Stimulated activated CD4-positive, alpha-beta T cell treated with anti-CD3 and anti-CD28 coated beads, Interleukin-15, amount 100 ng/mL, for 1 hour (primary cell): ENCODE data around the gene PRKCE.
"Not testable (repeated sequence)": the region's sequence is repeated elsewhere in the genome, so short reads cannot be mapped to it uniquely, and the experiment has no call there.

ENCODE experiments used
- DNase-seq, 2 donors: peaks; one replicate each; pipeline ENCODE4 v3.0.0-alpha.2; 2020; ENCODE audit warnings: low read depth in 1 of 2, low spot score in 1 of 2

PRKCE gene

DNA sequence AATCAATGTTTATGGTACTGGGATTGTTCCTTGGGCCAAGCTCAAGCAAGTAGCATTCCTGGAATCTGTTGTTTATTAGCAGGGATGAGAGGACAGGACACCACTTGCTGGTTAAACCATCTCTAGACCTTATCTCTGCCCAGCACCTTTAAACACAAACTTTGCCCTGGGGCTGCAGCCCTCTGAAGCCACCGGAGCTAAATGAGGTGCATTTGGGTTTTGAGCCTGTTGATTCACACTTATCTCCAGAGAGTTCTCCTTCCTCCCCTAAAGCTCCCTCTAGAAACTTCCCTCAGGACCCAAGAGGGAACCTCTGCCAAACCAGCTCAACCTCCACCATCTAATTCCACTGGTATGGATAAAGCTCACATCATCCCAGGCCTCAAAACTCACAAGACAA is 551.0 kb downstream of the PRKCE start:
- no peak for DNase-seq

DNA sequence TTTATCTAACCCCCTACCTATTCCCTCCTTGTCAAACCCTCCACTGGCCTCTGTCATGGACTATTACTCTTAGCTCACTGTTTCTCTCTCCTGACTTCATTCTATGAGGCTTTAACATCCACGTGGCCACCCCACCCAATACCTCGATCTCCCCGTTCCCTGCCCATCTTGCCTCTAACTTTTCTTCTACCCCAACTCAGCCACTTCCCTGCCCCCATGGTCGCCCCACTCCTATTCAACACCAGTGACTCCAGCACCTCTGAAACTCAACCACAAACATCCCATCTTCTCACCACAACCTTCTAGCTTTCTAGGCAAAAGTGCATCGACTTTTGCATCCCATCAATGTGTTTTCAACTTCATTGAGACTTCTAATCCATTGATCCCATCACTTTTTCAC is 551.5 kb downstream of the PRKCE start:
- DNase-seq: no peak

DNA sequence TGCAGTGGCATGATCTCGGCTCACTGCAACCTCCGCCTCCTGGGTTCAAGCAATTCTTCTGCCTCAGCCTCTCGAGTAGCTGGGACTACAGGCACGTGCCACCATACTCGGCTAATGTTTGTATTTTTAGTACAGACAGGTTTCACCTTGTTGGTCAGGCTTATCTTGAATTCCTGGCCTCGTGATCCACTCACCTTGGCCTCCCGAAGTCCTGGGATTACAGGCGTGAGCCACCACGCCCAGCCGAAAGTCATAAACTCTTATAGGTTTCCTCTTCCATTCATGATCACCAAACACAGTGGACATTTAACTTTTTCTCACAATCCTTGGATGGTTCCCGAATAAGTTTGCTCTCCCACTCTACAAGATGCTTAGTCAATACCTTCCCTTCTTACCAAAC is 552.2 kb downstream of the PRKCE start:
- DNase-seq: not testable (repeated sequence)

DNA sequence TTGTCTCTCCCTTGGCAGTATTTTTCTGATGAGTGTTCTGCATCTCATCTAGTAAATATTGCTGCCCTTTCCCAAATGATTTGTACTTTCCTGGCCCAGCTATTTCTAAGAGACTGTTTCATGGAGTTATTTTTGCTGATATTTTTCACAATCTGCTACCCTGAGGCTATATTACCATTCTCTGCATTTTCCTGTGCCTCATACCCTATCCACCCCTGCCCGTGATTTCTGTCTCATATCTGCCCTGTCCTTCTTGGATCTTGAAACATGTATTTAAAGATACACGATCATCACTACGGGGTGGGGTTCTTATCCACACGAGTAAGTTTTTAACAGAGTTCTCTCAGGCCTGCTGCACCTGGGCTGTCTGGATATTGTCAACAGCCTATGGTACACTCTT is 556.1 kb downstream of the PRKCE start:
- no peak for DNase-seq

DNA sequence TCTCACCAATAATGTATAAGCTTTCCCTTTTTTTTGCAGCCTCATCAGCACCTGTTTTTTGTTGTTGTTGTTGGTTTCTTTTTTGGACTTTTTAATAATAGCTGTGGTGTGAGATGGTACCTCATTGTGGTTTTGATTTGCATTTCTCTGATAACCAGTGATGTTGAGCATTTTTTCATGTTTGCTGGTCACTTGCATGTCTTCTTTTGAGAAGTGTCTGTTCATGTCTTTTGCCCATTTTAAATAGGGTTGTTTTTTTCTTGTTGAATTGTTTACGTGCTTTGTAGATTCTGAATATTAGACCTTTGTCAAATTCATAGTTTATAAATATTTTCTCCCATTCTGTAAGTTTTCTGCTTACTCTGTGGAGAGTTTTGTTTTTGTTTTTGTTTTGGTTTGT is 557.3 kb downstream of the PRKCE start:
- no peak for DNase-seq

DNA sequence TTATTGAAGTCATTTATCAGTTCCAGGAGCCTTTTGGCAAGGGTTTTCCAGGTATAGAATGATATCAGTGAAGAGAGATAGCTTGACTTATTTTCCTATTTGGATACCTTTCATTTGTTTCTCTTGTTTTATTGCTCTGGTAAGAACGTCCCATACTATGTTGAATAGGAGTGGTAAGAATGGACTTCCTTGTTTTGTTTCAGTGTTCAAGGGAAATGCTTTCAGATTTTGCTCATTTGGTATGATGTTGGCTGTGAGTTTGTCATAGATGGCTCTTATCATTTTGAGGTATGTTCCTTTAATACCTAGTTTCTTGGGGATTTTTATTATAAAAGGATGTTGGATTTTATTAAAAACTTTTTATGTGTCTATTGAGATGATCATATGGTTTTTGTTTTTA is 558.6 kb downstream of the PRKCE start:
- no peak for DNase-seq

DNA sequence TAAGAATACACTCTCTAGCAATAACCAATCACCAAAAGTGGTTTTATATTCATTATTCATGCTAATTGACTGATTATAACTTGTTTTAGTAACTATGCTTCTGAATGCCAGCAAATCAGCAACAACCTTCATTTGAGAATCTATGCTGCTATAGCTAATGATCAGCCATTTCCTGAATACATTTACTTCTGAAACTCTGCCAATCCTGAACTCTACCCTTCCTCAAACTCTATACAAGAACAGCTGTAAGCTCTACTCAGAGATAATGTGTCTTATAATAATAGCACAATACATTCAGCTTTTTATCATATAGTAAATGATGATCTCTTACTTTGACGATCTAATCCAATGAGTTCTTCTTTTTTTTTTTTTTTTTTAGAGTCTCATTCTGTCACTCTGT is 560.0 kb downstream of the PRKCE start:
- no peak for DNase-seq

DNA sequence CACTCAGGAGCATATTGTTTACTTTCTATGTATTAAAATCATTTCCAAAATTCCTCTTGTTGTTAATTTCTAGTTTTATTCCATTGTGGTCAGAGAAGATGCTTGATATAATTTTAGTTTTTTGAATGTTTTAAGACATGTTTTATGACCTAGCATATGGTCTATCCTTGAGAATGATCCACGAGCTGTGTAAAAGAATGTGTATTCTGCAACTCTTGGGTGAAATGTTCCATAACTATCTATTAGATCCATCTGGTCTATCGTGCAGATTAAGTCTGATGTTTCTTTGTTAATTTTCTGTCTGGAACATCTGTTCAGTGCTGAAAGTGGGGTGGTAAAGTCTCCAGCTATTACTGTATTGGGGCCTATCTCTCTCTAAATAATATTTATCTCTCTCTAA is 562.4 kb downstream of the PRKCE start:
- no peak for DNase-seq

DNA sequence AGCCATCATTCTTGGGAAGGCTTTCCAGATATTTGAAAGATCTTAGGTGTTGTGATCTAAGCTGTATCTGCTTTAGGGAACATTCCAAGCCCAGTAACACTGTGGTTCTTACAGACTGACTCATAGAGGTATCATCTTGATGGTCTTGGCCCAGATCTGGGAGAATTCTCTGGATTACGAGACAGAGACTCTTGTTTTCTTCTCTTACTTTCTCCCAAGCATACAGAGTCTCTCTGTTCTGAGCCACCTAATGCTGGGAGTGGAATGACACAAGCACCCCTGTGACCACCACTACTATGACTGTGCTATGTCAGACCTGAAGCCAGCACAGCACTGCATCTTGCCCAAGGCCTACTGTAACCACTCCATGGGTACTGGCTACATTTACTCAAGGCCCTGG is 564.7 kb downstream of the PRKCE start:
- DNase-seq: no peak

DNA sequence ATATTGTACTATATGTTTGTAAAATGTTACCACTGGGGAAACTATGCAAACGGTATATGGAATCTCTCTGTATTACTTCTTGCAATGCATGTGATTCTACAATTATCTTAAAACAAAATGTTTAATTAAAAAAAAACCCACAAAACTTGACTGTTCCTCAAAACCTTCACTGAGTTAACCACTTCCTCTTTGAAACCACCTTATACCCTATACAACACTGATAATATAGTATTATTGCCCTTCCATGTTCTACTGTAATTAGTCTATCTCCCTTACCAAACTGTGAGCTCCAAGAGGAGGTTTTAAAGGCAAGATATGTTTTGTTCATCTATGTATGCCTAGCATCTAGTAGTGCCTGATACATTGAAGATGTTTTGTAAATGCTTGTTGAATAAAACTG is 572.0 kb downstream of the PRKCE start:
- not testable (repeated sequence) for DNase-seq

DNA sequence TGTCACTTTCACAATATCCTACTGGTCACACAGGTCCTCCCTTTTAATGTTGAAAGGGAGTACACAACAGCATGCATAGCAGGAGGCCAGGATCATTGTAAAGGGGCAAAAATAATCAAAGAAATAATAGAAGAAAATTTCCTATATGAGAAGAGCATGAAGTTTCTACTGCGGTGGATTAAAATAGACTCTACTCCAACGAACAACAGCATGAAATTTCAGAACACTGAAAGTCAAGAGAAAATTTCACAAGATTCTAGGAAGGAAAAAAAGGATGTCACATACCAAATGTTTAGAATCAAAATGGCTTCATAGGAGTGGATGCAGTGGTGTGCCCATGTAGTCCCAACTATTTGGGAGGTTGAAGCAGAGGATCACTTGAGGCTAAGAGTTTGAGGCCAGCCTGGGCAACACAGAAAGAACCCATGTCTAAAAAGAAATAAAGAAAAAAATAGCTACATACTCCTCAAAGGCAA is 573.7 kb downstream of the PRKCE start:
- DNase-seq: no peak

DNA sequence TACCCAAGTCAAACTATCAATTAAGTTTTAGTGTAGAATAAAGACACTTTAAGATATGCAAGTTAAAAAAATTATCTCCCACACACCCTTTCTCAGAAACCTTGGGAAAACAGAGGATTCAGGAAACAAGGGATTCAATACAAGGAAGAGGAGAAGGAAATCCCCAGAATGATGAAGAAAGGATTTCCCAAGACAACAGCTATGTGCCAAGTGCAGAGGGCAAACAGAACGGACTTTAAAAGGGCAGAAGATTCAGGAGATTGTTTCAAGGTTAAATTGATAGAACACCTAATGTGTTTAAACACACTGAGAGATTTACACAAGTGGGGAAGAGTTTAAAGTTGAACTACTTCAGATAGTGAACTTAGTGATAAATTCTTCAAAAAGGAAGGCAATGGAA is 574.3 kb downstream of the PRKCE start:
- no peak for DNase-seq

DNA sequence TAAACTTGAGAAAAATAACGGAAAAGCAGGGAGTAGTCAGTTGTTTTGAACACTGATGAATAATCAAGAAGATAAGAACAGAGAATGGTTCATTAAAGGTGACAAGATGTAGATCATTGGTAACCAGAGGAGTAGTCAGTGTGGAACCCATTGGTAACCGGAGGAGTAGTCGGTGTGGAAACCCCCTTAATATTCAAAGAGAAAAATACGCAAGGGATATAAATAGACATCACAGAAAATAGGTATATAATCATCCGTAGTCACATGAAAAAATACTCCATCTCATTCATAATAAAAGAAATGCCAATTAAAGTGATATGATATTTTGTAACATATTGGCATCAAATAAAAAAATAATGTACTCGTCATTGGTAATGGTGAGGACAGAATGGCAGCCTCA is 575.1 kb downstream of the PRKCE start:
- DNase-seq: no peak

DNA sequence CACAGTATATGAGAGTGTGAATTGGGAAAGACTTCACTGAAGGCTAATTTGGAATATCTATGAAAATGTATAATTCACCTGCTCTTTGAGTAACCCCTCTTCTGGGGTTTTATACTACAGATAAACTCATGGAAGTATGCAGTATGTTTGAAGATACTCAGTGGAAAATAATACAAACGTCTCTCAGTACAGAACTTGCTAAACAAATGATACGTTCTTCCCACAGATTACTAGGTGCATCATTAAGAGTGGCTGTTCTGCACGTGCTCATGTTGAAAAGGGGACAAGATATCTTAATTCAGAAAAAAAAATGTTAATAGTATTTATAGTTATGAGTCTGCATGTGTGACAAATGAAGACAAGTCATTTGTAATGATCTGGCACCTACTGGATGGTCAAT is 575.5 kb downstream of the PRKCE start:
- DNase-seq: no peak

DNA sequence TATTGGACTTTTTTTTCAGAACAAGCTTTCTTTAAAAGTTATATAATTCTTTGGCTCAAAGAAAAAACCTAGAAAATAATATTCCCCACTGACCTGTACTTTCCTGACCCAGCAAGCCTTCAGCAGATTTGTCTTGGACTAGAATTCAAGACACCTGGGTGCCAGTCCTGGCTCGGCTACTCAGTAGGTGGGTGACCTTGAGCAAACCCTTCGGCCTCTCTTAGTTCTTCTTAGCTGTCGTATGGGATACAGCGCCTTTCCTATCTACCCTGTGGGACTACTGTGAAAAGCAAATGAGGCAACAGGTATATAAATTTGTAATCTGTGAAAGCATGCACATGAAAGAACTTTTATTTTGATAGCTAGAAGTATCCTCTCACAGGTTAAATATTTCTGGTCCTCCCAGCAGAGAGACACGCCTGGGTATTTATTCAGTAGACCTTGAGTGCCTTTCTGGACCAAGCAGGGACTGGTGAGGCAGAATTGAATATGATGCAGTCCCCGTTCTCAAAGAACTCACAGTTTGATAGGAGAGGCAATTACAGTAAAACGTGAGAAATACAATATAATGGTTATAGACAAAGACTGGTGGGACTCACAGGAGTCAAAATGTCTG is 576.3 kb downstream of the PRKCE start:
- DNase-seq: no peak

DNA sequence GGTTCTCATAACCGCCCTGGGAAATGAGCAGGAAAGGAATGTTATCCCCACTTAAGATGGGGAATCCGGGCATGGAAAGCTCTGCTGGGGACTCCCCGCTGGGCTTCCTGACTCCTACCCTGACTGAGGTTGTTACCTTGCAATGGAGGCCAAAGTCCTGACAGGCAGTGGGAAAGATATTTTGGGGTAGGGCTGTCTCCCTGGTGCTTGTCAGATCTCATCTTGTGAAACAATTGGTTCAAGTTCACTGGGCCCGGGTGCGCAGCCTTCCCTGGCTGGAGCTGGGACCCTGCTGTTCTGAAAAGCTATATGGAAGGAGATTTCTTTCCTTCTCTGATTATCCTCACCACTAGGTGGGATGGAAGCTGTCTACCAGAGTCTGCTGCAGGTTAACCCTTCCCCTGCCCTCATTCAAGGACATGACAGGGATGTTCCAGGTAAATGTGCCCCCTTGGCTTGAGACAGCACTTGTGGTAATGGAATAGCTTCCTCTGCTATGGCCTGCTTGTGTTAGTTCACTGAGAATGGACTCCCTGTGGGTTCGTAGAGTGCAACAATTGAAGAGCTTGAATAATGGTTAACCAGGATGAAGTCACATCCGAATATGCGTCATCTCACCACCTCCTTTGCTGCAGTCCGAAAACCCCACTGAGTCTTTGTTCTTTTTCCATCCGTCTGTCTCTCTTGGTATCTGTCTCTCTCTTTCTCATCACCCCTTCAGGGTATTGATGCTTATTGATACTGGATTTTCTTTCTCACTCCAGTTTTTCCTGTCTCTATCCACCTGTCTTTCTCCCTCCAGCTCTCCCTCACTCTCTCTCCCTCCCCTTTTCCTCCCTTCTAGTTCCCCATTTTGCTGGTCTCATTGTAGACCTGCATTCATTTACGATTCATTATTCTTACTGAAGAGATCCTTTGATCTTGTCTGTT is 577.9 kb downstream of the PRKCE start:
- no peak for DNase-seq

DNA sequence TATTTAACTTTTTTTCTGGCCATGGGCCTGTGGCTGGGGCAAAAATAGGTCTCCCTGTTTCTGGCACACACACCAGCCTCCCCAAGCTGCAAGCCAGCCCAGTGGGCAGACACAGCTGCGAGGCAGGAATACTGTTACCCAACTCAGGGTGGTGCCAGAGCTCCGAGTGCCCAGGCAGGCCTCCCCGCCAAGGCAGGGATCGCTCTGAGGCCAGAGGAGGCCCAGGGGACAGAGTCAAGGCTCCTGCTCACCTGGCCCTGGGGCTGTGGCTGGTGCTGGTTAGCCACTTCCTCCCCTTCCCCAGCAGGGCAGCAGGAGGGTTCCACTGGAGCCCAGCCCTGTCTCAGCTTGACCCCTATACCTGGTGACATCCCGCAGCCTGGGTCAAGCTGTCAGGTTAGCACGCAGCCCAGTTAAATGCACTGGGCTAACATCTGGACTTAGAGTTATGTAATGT is 578.7 kb downstream of the PRKCE start:
- peak in 1 of 2 donors; percentile 7 for DNase-seq

DNA sequence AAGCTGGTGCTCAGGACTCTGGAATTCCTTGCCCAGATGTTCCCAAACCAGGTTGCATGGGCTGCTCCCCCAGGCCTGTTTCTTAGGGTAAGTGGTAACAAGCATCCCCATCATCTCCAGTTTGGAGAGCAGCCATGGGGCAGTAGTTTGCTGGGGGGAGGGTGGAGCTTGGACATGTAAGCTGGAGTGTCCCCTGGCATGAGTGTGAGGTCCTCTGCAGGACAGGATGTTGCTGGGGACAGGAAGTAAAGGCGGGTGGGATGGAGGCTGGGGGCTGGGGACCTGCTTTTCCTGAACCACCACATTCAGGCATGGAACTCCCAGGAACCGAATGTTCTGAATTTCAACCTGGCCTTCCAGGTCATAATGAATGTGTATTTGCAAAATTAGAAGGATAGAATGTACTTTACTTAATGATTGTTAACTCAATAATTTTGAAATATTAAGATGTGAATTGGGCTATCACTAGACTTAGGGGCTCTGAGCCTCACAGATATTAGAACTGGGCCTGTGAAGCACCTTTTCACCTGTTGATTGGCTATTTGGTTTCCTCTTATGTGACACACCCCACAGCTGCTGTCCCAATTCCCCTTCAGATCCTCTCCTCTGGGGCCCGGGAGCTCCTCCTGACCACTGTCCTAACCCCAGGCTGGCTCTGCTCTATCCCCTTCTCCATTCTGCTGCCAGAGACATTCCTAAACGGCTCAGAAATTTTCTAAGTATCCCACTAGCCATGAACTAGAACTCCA is 579.4 kb downstream of the PRKCE start:
- no peak for DNase-seq

DNA sequence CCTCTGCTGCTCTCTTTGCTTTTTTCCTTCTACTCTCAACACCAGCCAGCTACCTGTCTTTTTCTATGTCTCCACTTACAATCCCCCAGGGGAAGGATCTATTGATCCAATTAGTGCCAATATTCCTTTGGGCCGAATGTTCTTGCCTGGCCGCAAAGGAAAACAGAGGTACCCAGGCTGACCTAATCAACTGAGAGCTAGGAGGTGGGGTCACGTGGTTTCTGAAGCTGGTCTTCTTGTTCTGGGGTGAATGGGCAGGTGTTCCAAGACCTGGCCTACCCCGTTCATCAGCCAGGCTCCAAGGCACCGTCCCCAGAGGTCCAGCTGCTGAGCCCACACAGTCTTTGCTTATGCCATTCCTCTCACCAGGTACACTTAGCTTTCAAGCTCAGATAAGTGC is 580.2 kb downstream of the PRKCE start:
- DNase-seq: no peak

DNA sequence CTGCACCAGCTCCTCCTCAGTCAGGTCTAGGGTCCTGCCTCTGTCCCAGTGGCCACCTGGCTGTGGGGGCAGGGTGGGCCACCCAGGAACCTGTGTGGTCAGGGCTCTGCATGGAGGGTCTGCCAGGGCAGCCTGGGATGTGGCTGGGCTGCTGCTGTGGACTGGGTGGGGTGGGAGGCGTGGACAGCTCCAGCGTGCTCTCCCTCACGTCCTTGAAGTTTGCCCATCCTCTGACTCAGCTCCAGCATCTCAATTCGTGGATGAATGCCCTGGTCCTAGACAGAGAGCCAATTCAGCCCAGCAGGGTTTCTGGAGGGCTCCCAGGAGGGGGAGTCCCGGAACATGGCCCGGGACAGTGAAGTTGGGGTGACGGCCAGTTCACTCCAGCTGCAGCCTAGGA is 581.4 kb downstream of the PRKCE start:
- DNase-seq: no peak

DNA sequence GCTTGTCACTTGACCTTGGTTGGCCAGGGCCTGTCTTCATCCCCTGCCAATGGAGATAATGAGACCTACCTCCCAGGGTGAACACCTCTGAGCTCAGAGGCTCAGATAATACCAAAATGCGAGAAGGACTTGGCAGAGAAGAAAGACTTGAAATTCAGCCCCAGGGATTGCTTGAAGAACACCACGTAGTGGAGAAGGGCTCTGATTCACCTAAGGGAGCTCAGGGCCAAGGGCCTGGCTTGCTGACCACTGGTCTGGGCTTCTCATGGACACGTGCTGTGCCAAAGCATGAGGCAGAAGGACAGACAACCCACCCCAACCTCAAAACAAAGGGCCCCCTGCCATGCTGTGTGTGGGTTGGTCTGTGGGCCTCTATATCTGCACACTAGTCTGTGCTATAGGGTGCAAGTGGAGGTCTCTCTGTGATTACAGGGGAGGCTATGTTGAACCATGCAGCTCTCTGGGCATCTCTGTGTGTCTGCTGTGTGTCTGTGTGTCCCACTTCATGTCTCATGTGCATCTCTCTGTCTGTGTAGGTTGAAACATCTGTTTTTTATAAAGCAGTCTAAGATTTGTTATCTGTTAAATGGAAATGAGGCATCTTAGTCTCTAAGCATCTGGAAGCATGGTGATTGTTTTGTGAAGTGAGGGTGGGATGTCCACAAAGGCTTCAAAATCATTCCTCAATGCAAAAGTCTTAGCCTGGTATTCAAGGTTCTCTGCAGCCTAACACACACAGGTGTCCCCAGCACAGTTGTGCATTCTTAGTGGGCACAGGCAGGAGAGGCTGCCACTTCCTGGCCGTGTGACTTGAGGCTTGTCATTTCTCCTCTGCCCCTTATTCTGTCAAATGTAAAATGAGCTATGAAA is 584.8 kb downstream of the PRKCE start:
- DNase-seq: no peak
